ENCODE data around the gene CSNK2A1.

The CSNK2A1 gene

GRCh38 chr20:568097-568652 lies 24.6 kb upstream of the CSNK2A1 start:
- in situ Hi-C loops (cut with HindIII; ENCODE audit: low sequenced_read_pairs), result no loop called here

GRCh38 chr20:564192-564591 lies 20.6 kb upstream of the CSNK2A1 start:
- in situ Hi-C loops (cut with HindIII; ENCODE audit: low sequenced_read_pairs), result no loop called here

- in situ Hi-C loops (cut with HindIII; ENCODE audit: low sequenced_read_pairs), result no loop called here
These were observed 19.6 kb upstream of the CSNK2A1 start for GRCh38 chr20:563187-563586.

- in situ Hi-C loops (cut with HindIII; ENCODE audit: low sequenced_read_pairs), result no loop called here
These were observed 18.8 kb upstream of the CSNK2A1 start for GRCh38 chr20:562232-562897.

- in situ Hi-C loops (cut with HindIII; ENCODE audit: low sequenced_read_pairs), result no loop called here
These were observed 18.0 kb upstream of the CSNK2A1 start for GRCh38 chr20:561437-562231.

- in situ Hi-C loops (cut with HindIII; ENCODE audit: low sequenced_read_pairs), result no loop called here
These were observed 17.1 kb upstream of the CSNK2A1 start for GRCh38 chr20:560680-561079.

- in situ Hi-C loops (cut with HindIII; ENCODE audit: low sequenced_read_pairs), result no loop called here
These were observed 14.5 kb upstream of the CSNK2A1 start for GRCh38 chr20:558117-558516.

- in situ Hi-C loops (cut with HindIII; ENCODE audit: low sequenced_read_pairs), result no loop called here
These were observed 13.4 kb upstream of the CSNK2A1 start for GRCh38 chr20:556984-557383.

- in situ Hi-C loops (cut with HindIII; ENCODE audit: low sequenced_read_pairs), result no loop called here
These were observed 12.4 kb upstream of the CSNK2A1 start for GRCh38 chr20:555976-556385.

- in situ Hi-C loops (cut with HindIII; ENCODE audit: low sequenced_read_pairs), result no loop called here
These were observed 7.0 kb upstream of the CSNK2A1 start for GRCh38 chr20:550611-551010.

- in situ Hi-C loops (cut with HindIII; ENCODE audit: low sequenced_read_pairs), result no loop called here
These were observed 6.3 kb upstream of the CSNK2A1 start for GRCh38 chr20:549722-550496.

- in situ Hi-C loops (cut with HindIII; ENCODE audit: low sequenced_read_pairs), result no loop called here
These were observed 5.3 kb upstream of the CSNK2A1 start for GRCh38 chr20:548906-549305.

GRCh38 chr20:547394-547793 lies 3.8 kb upstream of the CSNK2A1 start:
- in situ Hi-C loops (cut with HindIII; ENCODE audit: low sequenced_read_pairs), result no loop called here

- in situ Hi-C loops (cut with HindIII; ENCODE audit: low sequenced_read_pairs), result no loop called here
These were observed 2.8 kb upstream of the CSNK2A1 start for GRCh38 chr20:546353-546752.

- in situ Hi-C loops (cut with HindIII; ENCODE audit: low sequenced_read_pairs), result no loop called here
These were observed 649 bp upstream of the CSNK2A1 start for GRCh38 chr20:544153-544725.

- in situ Hi-C loops (cut with HindIII; ENCODE audit: low sequenced_read_pairs), result no loop called here
These were observed 717 bp downstream of the CSNK2A1 start for GRCh38 chr20:542777-543368.

GRCh38 chr20:540391-541201 lies 3.0 kb downstream of the CSNK2A1 start:
- in situ Hi-C loops (cut with HindIII; ENCODE audit: low sequenced_read_pairs), result no loop called here

GRCh38 chr20:539848-540247 lies 3.7 kb downstream of the CSNK2A1 start:
- in situ Hi-C loops (cut with HindIII; ENCODE audit: low sequenced_read_pairs), result no loop called here

- in situ Hi-C loops (cut with HindIII; ENCODE audit: low sequenced_read_pairs), result no loop called here
These were observed 4.4 kb downstream of the CSNK2A1 start for GRCh38 chr20:539191-539590.

GRCh38 chr20:537983-538382 lies 5.6 kb downstream of the CSNK2A1 start:
- in situ Hi-C loops (cut with HindIII; ENCODE audit: low sequenced_read_pairs), result no loop called here

All from DLD1 (cell line).